NCI-H2107 treated with DMSO at 0.1 percent for 48 hours (cell line): ENCODE results near the gene CALHM1.
"Not testable (repeated sequence)": the region's sequence is repeated elsewhere in the genome, so short reads cannot be mapped to it uniquely, and the experiment has no call there.

Source experiments
- DNase-seq: peaks from one replicate; lab custom pipeline; 2025; ENCODE audit not compliant: unreplicated experiment; lab: John Stamatoyannopoulos, UW

CALHM1 gene

GRCh38 chr10:103433858-103434257 is 24.8 kb downstream of the CALHM1 start:
- no peak for DNase-seq

- no peak for DNase-seq
Observed at GRCh38 chr10:103431902-103432301, 26.8 kb downstream of the CALHM1 start.

GRCh38 chr10:103429647-103430046 is 29.1 kb downstream of the CALHM1 start:
- no peak for DNase-seq

- DNase-seq = no peak
Observed at GRCh38 chr10:103428989-103429643, 29.6 kb downstream of the CALHM1 start.

GRCh38 chr10:103427866-103428265 is 30.8 kb downstream of the CALHM1 start:
- no peak for DNase-seq

DNA sequence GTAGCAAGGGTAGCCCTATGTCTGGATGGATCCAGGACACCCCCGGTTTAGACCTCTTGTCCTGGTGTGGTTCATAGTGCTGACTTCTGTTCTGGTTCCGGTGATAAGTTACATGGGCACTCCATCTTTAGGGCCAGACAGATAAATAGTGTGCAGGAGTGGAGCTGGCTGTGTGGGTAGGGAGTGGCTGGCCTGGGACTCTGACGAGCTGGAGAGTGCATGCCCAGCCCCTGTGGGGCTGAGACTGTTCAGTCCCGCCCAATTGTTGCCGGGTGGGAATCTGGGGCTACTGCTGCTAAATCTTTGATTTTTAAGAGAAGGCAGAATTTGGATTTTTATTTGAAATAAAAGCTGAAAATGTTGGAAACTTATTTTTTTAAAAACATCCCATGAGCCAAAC is 35.0 kb downstream of the CALHM1 start:
- DNase-seq = no peak

GRCh38 chr10:103419101-103419500 is 39.6 kb downstream of the CALHM1 start:
- DNase-seq = no peak

GRCh38 chr10:103417601-103418000 is 41.1 kb downstream of the CALHM1 start:
- DNase-seq = no peak

DNA sequence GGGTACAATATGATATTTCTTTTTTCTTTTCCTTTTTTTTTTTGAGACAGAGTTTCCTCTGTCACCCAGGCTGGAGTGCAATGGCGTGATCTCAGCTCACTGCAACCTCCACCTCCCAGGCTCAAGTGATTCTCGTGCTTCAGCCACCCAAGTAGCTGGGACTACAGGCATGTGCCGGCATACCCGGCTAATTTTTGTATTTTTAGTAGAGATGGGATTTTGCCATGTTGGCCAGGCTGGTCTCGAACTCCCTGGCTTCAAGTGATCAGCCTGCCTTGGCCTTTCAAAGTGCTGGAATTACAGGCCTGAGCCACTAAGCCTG is 41.6 kb downstream of the CALHM1 start:
- not testable (repeated sequence) for DNase-seq

DNA sequence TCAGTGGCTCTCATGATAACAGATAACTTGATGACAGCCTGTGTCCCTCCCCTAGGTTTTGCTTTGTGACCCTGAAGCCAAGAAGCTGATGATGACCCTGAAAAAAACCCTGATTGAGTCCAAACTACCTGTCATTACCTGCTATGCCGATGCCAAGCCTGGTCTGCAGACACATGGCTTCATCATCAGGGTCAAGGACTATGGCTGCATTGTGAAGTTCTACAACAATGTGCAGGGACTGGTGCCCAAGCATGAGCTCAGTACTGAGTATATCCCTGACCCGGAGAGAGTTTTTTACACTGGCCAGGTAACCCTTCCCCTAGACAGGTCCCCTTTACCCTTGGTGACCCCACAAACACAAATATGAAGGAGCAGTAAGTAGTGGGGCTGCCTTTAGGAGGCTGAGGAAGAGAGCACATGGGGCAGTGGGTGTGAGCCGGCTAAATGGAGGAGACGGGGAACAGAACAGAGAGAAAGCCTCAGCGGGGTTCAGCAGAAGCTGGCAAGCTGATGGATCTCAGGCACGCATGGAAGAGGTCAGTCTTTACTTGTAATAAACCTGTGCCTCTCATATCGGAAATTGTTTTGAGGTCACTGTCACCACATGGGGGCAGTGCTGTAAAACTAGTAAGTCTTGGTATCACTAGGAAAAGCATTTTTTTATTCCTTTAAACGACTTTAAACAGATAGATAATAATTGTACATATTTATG is 42.1 kb downstream of the CALHM1 start:
- DNase-seq = peak; percentile 5

- no peak for DNase-seq
Observed at GRCh38 chr10:103415581-103415980, 43.1 kb downstream of the CALHM1 start.

DNA sequence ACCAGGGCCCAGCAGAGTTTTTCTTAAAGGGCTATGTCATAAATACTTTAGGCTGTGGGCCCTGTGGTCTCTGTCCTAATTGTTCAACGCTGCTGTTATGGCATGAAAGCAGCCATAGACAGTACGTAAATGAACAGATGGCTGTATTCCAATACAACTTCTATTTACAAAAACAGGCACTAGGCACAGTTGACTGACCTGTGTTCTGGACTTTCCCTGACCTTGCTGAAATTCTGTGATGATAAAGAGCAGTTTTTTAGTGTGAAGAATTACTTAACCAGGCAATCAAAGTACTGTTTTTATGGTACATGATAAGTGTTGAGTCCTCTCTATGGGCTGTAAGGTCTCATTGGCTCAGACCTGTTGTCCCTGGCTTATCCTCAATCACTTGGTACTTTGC is 45.1 kb downstream of the CALHM1 start:
- DNase-seq = no peak
